Renal cortex interstitium (tissue), 11 donors: ENCODE data around the gene CLGN. TPM values are rescaled to one million over a fixed set of nuclear protein-coding genes. Genes with fewer than 3 reads are reported as not detected.

ENCODE experiments used
- DNase-seq, 11 donors: peaks; one replicate each; pipeline ENCODE4 v3.0.0-alpha.2; 2013; ENCODE audit warnings: low read depth in 9 of 11, low spot score in 4 of 11; ENCODE audit errors: extremely low read depth in 1 of 11
- polyA plus RNA-seq, 3 donors: library from polyadenylated mRNA; unstranded; fragments of 120-200 nt; gene quantifications; one replicate each; pipeline ENCODE4 v1.2.1, GENCODE V29; 2013; ENCODE audit not compliant: insufficient read length in 3 of 3

CLGN gene
- polyA plus RNA-seq, 3 donors = 3.5 to 5.4 (median 3.6) TPM

DNA sequence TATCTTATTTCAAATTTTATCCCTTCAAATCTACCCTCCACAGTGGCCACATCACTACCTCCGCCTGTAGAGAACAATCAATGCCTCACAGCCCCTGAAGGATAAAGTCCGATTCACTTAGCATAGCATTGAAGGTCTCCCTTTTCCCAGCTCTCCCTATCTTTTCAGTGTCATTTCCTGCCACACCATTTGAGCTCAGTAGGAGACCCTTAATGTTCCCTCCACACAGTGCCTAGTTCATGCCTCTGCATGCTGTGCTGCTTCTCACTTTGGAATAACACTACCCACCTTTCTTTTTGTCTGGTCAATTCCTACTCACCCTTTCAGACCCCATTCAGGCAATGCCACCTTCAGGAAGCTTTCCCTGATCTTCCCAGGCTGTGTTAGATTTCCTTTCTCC, 77.6 kb downstream of the CLGN start:
- DNase-seq = no peak

DNA sequence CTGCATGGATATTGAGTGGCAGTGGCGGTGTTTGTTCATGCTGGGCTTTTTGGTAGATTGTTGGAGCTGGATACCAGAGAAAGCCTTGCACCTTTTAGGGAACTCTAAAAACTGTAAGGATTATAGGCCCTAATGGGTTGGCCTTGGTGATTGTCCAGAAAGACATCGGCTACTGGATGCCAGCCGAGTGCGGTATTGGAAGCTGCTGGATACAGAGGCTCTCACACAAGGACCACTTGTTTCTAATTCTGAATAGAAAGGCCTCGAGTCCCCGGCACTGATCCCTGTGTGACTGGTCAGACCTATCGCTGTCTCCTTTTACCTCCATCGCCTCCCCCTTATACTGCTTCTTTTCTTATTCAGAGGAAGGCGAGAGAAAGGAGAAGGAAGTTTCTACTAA, 81.3 kb downstream of the CLGN start:
- DNase-seq = no peak

DNA sequence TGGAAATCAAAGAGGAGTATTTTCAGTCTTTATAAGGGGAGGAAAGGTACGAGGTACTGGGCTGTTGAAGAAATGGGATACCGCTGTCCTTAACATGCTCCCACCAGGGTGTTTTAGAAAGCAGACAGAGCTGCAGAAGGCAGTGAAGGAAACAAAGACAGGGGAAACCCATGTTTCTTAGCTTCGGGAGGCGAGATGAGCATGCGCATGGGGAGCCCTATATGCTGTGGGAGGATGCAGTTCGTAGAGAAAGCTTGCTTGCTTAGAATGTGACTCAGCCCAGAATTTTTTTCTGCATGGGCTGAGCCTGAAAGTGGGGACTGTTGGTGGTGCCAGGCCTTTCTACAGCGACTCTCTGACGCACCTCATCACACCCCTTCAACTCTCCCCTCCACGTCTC, 82.8 kb downstream of the CLGN start:
- DNase-seq = peak in 1 of 11 donors; percentile 20

DNA sequence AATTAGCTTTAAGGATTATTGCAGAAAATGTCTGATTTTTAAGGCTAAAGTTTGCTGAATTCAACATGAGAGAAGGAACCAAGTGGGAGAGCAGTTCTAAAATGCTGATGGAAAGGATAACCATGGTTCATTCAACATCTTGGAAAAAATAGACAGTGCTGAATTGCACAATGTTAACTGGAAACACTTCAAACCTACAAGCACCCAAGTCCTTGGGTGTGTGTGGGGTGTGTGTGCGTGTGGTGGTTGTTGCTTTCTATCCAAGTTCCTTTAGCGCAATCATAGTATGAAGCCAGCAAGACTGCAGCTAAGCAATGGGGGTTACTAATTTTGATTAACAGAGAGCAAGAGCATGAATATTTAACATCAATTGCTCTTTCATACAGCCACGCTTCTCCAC, 83.3 kb downstream of the CLGN start:
- no peak for DNase-seq

DNA sequence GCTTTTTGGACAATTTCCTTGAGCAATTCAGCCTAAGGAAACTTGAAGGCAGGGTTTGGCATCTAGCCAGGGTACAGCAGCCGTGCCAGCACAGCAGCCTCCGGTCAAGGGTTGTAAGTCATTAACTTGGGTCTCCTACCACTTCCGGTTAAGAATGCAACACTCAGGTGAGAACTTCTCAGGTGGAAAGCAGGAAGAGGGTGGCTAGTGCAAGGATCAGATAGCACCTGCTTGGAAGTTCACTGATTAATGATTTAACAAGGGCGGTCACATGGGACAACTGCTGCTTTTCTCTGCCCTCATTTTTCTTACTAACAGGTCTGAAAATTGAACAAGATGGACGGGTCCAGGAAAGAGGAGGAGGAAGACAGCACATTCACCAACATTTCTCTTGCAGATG, 84.1 kb downstream of the CLGN start:
- peak; percentile 66 to 89 (median 75) for DNase-seq

DNA sequence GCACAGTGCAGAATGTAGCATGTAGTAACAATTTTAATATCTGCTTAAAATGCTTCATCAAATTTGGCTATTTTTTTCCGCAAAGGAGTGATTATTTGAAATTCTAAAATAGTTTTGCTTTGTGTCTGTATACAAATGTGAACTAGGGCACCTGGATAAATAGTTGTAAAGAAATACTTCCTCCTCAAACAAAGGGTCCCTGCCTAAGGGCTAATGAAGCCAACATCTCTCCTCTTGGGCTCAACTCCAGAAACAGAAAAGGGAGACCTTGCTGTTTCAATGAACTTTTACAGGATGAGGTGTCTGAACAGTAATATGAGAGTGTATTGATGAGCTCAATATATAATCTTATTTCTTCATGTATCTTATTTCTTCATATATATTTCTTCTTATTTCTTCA, 84.8 kb downstream of the CLGN start:
- no peak for DNase-seq

Other genes with a start within 250 kb of the CLGN start
- 100 to 1,000 TPM; 127 to 157 (median 139) TPM for gene SCOC, start 54.0 kb downstream of the CLGN start, polyA plus RNA-seq
- gene MGAT4D, start 70.6 kb upstream of the CLGN start, polyA plus RNA-seq = not detected
- gene ELMOD2, start 96.5 kb upstream of the CLGN start, polyA plus RNA-seq = 10 to 100 TPM; 41.0 to 47.3 (median 43.9) TPM
- under 1 TPM in 2 of 3 donors, not detected in 1; 0.12 to 0.14 TPM for gene UCP1, start 141.3 kb upstream of the CLGN start, polyA plus RNA-seq